Naive thymus-derived CD8-positive, alpha-beta T cell (primary cell): ENCODE data around the gene ANKRD39. TPM values are rescaled to one million over a fixed set of nuclear protein-coding genes. Genes with fewer than 3 reads are reported as not detected.

Experiments
- ATAC-seq, 2 donors: fragments of 150-1000 bp; cut with Tn5 transposase in 1 of 2; sonication (Bioruptor Pico), chemical (Tn5 transposase) in 1 of 2; 1 replicate in 1 of 2; 2 replicates in 1 of 2; pipeline ENCODE4 v1.10.0; 2021; ENCODE audit warnings: mild to moderate bottlenecking in 2 of 2, moderate library complexity in 2 of 2
- POLR2A ChIA-PET: fragments of 350-600 bp; sonication (Branson Sonifier 250); formaldehyde crosslinking; loops from one replicate; lab custom pipeline; 2021; ENCODE audit warnings: antibody characterized with exemption; lab: Charles Lee
- DNase-seq, 10 donors: peaks; one replicate each; pipeline versions ENCODE4 v3.0.0 to v3.0.0-alpha.2; 2020 to 2022
- H3K27ac Mint-ChIP-seq, 10 donors: one replicate each; pipeline ENCODE4 v1.8.0; 2020 to 2022; ENCODE audit warnings: mild to moderate bottlenecking in 10 of 10, mixed read lengths in 10 of 10, moderate library complexity in 4 of 10, inconsistent platforms in 1 of 10
- H3K27me3 Mint-ChIP-seq, 5 donors: one replicate each; pipeline ENCODE4 v1.8.0; 2021 to 2022; ENCODE audit warnings: mixed read lengths in 5 of 5
- H3K36me3 Mint-ChIP-seq, 3 donors: one replicate each; pipeline ENCODE4 v1.8.0; 2020 to 2022; ENCODE audit warnings: mixed read lengths in 3 of 3, mild to moderate bottlenecking in 2 of 3, inconsistent platforms in 1 of 3
- H3K4me1 Mint-ChIP-seq, 4 donors: one replicate each; pipeline ENCODE4 v1.8.0; 2021 to 2022; ENCODE audit warnings: mixed read lengths in 4 of 4
- H3K4me3 Mint-ChIP-seq, 10 donors: one replicate each; pipeline ENCODE4 v1.8.0; 2020 to 2022; ENCODE audit warnings: mild to moderate bottlenecking in 10 of 10, mixed read lengths in 10 of 10, moderate library complexity in 6 of 10, inconsistent platforms in 1 of 10
- H3K9me3 Mint-ChIP-seq, 9 donors: one replicate each; pipeline ENCODE4 v1.8.0; 2020 to 2022; ENCODE audit warnings: mixed read lengths in 9 of 9, mild to moderate bottlenecking in 3 of 9, inconsistent platforms in 1 of 9, moderate library complexity in 1 of 9
- polyA plus RNA-seq, 3 donors: library from polyadenylated mRNA; unstranded; fragments of 300-500 nt; fragmentation: Illumina TruSeq; gene quantifications; one replicate each; pipeline ENCODE4 v1.2.3, GENCODE V29; 2021
- total RNA-seq, 8 experiments: library from RNA in 2 of 8; stranded (reverse) in 2 of 8; gene quantifications; one replicate each; pipeline ENCODE4 v1.2.3 and lab custom pipeline; 2021 to 2026

Gene ANKRD39, protein sequence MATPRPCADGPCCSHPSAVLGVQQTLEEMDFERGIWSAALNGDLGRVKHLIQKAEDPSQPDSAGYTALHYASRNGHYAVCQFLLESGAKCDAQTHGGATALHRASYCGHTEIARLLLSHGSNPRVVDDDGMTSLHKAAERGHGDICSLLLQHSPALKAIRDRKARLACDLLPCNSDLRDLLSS
- total RNA-seq (10 to 100 TPM; 13.5 to 14.2 TPM), polyA plus RNA-seq (10 to 100 TPM; 12.2 to 18.7 (median 16.2) TPM), total RNA-seq (lab: John Stamatoyannopoulos, UW) (2.5 to 5.0 (median 3.0) reads per million in 6 experiments)

- H3K27ac Mint-ChIP-seq = peak within 1 kb of the TSS; percentile 57 to 94 (median 86)
- peak within 1 kb of the TSS; percentile 72 to 92 (median 90) for H3K4me3 Mint-ChIP-seq
- no peaks in the 10 kb centered on the region for H3K9me3 Mint-ChIP-seq
- ATAC-seq (peak; percentile 89 to 92), DNase-seq (peak; percentile 95 to 99 (median 98))
- H3K4me1 Mint-ChIP-seq = peaks cover 23 to 50% (median 47%) of the 10 kb centered on the region in 4 donors
- POLR2A ChIA-PET = interaction anchor here (0.6 to 4.1 kb wide), 29 partner anchors 9 to 321 kb away, joined by 3 to 75 read pairs (median 6); partner anchors contain the start of genes ANKRD23, ANKRD36 and CNNM3
- H3K27me3 Mint-ChIP-seq = no peaks in the 10 kb centered on the region
- H3K36me3 Mint-ChIP-seq = peaks cover 0 to 41% (median 15%) of the 10 kb centered on the region in 3 donors
Measured at GRCh38 chr2:96857667-96858372, at the start of gene ANKRD39. Gene ANKRD39, minus strand, starts transcription at chr2:96858016. Its CDS starts 29 bp downstream, at chr2:96857987.

GRCh38 chr2:96906729-96907114 is 48.9 kb upstream of the ANKRD39 start:
- Mint-ChIP-seq H3K36me3 (no peaks in the 10 kb centered on the region), H3K4me1 (peaks cover 21 to 30% (median 26%) of the 10 kb centered on the region in 4 donors), H3K4me3 (no peak overlapping the region), H3K9me3 (no peaks in the 10 kb centered on the region), H3K27me3 (no peaks in the 10 kb centered on the region), H3K27ac (peak overlapping the region in 1 of 10 donors; percentile 35)
- ATAC-seq (no peak), DNase-seq (no peak)
- POLR2A ChIA-PET = interaction anchor here (0.8 kb wide), 1 partner anchor 19 kb away, joined by 4 read pairs; no protein-coding TSS in a partner anchor

DNA sequence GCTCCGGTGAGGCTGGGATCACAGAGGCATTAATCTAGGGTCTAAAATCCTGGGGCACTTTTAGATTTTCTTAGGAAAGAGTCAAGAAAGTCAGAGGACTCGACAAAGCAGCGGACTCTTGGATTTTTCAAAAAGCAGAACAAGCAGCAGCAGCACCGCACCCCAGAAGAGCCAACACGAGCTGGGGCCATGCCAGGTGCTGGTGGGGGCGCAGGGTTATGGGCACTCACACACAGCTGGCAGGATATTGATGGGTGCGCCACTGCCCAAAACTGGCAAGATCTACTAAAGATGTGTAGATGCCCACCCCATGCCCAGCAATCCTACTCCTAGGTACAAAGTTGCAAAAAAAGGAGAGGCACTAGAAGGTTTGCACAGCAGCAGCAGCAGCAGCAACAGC is 46.0 kb upstream of the ANKRD39 start:
- H3K27ac Mint-ChIP-seq = peak overlapping the region in 1 of 10 donors; percentile 54
- H3K4me3 Mint-ChIP-seq = no peak overlapping the region
- H3K4me1 Mint-ChIP-seq = peaks cover 5 to 22% (median 10%) of the 10 kb centered on the region in 4 donors
- no peaks in the 10 kb centered on the region for H3K27me3 Mint-ChIP-seq
- ATAC-seq (no peak), DNase-seq (no peak)
- H3K9me3 Mint-ChIP-seq = no peaks in the 10 kb centered on the region
- no peaks in the 10 kb centered on the region for H3K36me3 Mint-ChIP-seq
- POLR2A ChIA-PET = interaction anchor here (0.9 to 2.2 kb wide), 3 partner anchors 10 to 20 kb away, joined by 3 to 13 read pairs (median 4); no protein-coding TSS in a partner anchor

GRCh38 chr2:96903318-96903717 is 45.5 kb upstream of the ANKRD39 start:
- no peak overlapping the region for H3K27ac Mint-ChIP-seq
- POLR2A ChIA-PET = interaction anchor here (0.9 to 2.2 kb wide), 2 partner anchors 10 to 12 kb away, joined by 3 to 13 read pairs; no protein-coding TSS in a partner anchor
- ATAC-seq = no peak
- H3K9me3 Mint-ChIP-seq = no peaks in the 10 kb centered on the region
- DNase-seq = no peak
- H3K4me1 Mint-ChIP-seq = peaks cover 5 to 26% (median 13%) of the 10 kb centered on the region in 4 donors
- no peaks in the 10 kb centered on the region for H3K36me3 Mint-ChIP-seq
- H3K27me3 Mint-ChIP-seq = no peaks in the 10 kb centered on the region
- H3K4me3 Mint-ChIP-seq = no peak overlapping the region

- Mint-ChIP-seq H3K36me3 (no peaks in the 10 kb centered on the region), H3K27me3 (no peaks in the 10 kb centered on the region), H3K4me1 (peaks cover 26 to 52% (median 33%) of the 10 kb centered on the region in 4 donors), H3K4me3 (no peak overlapping the region), H3K9me3 (no peaks in the 10 kb centered on the region), H3K27ac (peak overlapping the region in 2 of 10 donors; percentile 79 to 80)
- ATAC-seq (no peak), DNase-seq (no peak)
- POLR2A ChIA-PET = interaction anchor here (0.6 to 1.9 kb wide), 6 partner anchors 10 to 42 kb away, joined by 3 to 11 read pairs (median 6); no protein-coding TSS in a partner anchor
Measured at GRCh38 chr2:96900237-96900636, 42.4 kb upstream of the ANKRD39 start.

- Mint-ChIP-seq H3K36me3 (no peaks in the 10 kb centered on the region), H3K27ac (peak overlapping the region in 2 of 10 donors; percentile 21 to 79), H3K4me1 (peaks cover 31 to 58% (median 37%) of the 10 kb centered on the region in 4 donors), H3K4me3 (no peak overlapping the region), H3K9me3 (no peaks in the 10 kb centered on the region), H3K27me3 (no peaks in the 10 kb centered on the region)
- POLR2A ChIA-PET = interaction anchor here (0.7 to 1.9 kb wide), 6 partner anchors 12 to 41 kb away, joined by 3 to 11 read pairs (median 6); no protein-coding TSS in a partner anchor
- DNase-seq (no peak), ATAC-seq (no peak)
Measured at GRCh38 chr2:96899413-96899741, 41.6 kb upstream of the ANKRD39 start.

DNA sequence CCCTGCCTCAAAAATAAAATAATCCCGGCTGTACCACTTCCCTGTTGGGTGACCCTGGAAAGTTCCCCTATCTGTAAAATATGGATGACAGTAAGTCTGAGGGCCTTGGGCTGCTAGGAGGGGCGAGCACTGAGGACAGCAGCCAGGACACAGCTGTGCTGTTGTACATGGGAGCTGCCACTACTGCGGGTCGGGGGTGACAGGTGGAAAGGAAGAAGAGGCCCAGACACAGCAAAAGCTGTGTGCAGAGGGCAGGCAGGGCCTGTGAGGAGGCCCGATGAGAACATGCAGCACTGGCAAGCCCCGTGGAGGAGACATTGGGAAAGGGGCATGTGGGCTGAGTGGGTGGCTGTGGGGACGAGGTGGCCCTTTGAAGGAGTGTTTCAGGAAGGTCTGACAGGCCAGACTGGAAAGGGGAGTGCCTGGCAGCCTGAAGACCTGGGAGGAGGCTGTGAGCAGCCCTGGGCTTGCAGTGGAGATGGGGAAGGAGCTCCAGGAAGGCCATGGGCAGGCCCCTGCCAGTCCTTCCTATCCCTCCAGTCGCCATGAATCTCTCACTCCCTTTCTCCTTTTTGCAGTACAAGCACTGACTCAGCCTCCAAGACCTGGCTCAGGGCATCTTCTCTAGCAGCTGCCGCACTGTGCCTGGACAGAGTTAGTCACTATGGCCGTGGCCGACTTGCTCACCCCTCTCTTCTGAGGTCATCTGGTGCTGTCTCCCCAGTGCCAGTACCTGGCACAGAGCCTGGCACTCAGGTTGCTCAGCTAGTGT is 41.0 kb upstream of the ANKRD39 start:
- POLR2A ChIA-PET = interaction anchor here (0.7 to 1.9 kb wide), 5 partner anchors 13 to 40 kb away, joined by 3 to 11 read pairs (median 5); no protein-coding TSS in a partner anchor
- DNase-seq = no peak
- no peak for ATAC-seq
- H3K4me3 Mint-ChIP-seq = no peak overlapping the region
- H3K4me1 Mint-ChIP-seq = peaks cover 28 to 55% (median 34%) of the 10 kb centered on the region in 4 donors
- peak overlapping the region in 3 of 10 donors; percentile 6 to 19 (median 18) for H3K27ac Mint-ChIP-seq
- no peaks in the 10 kb centered on the region for H3K27me3 Mint-ChIP-seq
- no peaks in the 10 kb centered on the region for H3K36me3 Mint-ChIP-seq
- H3K9me3 Mint-ChIP-seq = no peaks in the 10 kb centered on the region

DNA sequence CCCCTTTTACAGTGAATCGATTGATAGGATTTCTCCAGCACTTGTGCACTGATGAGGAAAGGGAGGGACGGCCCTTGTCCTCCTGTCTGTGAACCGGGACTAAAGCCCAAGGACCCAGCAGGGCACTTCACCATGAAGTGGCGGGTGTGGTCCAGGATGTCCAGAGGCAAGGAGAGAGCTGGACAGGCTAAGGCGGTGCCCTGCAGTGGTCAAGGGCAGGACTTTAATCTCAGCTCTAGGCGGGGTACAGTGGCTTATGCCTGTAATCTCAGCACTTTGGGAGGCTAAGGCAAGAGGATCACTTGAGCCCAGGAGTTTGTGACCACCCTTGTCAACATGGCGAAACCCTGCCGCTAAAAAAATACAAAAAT is 40.3 kb upstream of the ANKRD39 start:
- H3K4me1 Mint-ChIP-seq = peaks cover 28 to 55% (median 37%) of the 10 kb centered on the region in 4 donors
- DNase-seq = no peak
- no peak overlapping the region for H3K4me3 Mint-ChIP-seq
- H3K36me3 Mint-ChIP-seq = no peaks in the 10 kb centered on the region
- H3K27ac Mint-ChIP-seq = peak overlapping the region in 2 of 10 donors; percentile 59 to 62
- ATAC-seq = no peak
- POLR2A ChIA-PET = interaction anchor here (1.0 to 1.4 kb wide), 2 partner anchors 16 to 30 kb away, joined by 4 to 5 read pairs; no protein-coding TSS in a partner anchor
- no peaks in the 10 kb centered on the region for H3K9me3 Mint-ChIP-seq
- H3K27me3 Mint-ChIP-seq = no peaks in the 10 kb centered on the region

GRCh38 chr2:96897491-96898134 is 39.8 kb upstream of the ANKRD39 start:
- peak overlapping the region in 5 of 10 donors; percentile 11 to 89 (median 63) for H3K27ac Mint-ChIP-seq
- H3K4me1 Mint-ChIP-seq = peaks cover 33 to 60% (median 40%) of the 10 kb centered on the region in 4 donors
- H3K9me3 Mint-ChIP-seq = no peaks in the 10 kb centered on the region
- DNase-seq (no peak), ATAC-seq (no peak)
- peak overlapping the region in 2 of 10 donors; percentile 42 to 45 for H3K4me3 Mint-ChIP-seq
- H3K36me3 Mint-ChIP-seq = no peaks in the 10 kb centered on the region
- H3K27me3 Mint-ChIP-seq = no peaks in the 10 kb centered on the region
- POLR2A ChIA-PET = interaction anchor here (1.4 kb wide), 1 partner anchor 30 kb away, joined by 5 read pairs; no protein-coding TSS in a partner anchor

DNA sequence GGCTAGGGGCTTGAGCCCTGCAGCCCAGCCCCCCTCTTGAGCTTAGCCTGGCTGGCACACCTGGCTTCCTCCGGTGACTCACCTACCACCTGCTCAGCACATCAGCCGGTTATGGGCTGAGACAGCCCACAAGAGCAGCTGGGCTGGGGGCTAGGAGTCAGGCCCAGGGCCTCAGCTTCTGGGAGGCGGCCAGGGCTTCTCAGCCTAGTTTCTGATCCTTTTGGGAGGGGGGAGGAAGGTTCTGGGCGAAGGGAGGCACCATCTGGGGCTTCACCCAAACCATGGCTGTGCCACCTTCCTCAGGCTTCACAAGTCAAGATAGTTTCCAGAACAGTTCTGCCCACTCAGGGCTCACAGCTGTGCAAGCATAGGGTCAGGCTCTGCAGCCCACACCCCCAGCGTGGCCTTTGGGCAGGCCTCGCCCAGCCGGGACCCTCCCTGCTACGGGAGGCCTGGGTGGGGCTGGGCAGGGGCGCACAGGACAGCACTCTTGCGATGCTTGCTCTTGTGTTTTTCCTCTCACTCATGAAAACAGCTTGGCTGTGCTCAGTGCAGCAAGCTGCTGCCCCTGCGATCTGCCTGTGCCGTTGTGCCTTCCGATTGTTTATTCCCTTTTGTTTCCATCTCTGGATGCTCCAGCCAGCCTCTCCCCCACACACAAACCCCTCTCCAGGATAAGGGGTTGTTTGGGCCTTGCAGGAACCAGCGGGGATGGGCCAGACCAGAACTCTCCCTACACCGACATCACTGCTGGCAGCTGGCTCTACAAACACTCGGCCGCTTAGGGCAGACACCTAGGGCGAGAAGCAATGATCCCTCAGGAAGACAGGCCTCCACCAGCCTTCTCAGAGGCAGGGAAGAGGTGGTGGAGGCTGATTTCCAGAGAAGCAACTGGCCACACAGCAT is 38.2 kb upstream of the ANKRD39 start:
- Mint-ChIP-seq H3K27ac (peak overlapping the region; percentile 75 to 91 (median 85)), H3K27me3 (no peaks in the 10 kb centered on the region), H3K36me3 (no peaks in the 10 kb centered on the region), H3K9me3 (no peaks in the 10 kb centered on the region), H3K4me3 (peak overlapping the region in 4 of 10 donors; percentile 25 to 67 (median 38)), H3K4me1 (peaks cover 41 to 75% (median 55%) of the 10 kb centered on the region in 4 donors)
- ATAC-seq (peak; percentile 55 to 73), DNase-seq (no peak)
- POLR2A ChIA-PET = interaction anchor here (0.6 to 2.0 kb wide), 8 partner anchors 9 to 591 kb away, joined by 3 to 8 read pairs (median 4); no protein-coding TSS in a partner anchor
